Liver (tissue), 3 donors: ENCODE measurements around the gene ZNF785.

Experiments used
- CTCF ChIP-seq: fragments of 150-350 bp; IDR thresholded peaks from 2 replicates; pipeline ENCODE4 v1.5.1; 2017; ENCODE audit warnings: improper control_type of control experiment, low read depth, low read length; ENCODE audit not compliant: missing input control
- NR2F2 ChIP-seq: IDR thresholded peaks from 2 replicates; pipeline ENCODE4 v1.6.1; 2016; ENCODE audit warnings: antibody characterized with exemption
- RAD21 ChIP-seq, 2 donors: IDR thresholded peaks; 2 replicates each; pipeline ENCODE4 v1.6.1; 2016; ENCODE audit warnings: antibody characterized with exemption in 2 of 2, mild to moderate bottlenecking in 2 of 2
- YY1 ChIP-seq: IDR thresholded peaks from 2 replicates; pipeline ENCODE4 v1.6.1; 2016; ENCODE audit warnings: antibody characterized with exemption, mild to moderate bottlenecking
- donor health status: healthy.
- donor health status: healthy.

DNA sequence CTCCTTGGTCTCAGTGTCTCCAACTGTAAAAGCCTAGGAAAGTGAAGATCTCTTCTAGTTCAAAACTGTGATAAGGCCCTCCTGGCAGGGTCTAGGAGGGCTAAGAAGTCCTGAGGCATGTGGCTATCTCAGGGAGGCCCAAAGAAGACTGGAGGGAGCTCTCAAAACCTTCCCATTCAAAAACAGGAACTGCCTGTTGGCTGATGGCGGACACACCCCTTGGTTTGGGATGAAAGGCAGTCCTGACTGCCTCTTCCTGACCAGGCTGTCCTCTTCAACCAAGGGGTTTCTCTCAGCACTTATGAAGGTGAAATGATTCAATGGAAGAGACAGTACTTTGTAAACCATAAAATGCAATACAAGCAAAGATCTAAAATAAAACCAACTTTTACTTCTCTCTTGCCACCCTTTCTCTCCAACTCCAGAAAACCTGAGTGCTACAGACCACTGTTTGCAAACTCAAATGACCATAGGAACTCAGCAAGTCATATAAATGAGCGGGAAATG lies 32.1 kb downstream of the ZNF785 start:
- TF ChIP-seq CTCF (no peak), NR2F2 (no peak), YY1 (no peak), RAD21 (IDR thresholded peaks at IDR 0.05) (no peak)
